ENCODE measurements around the gene RRBP1. TPM values are rescaled to one million over a fixed set of nuclear protein-coding genes. Genes with fewer than 3 reads are reported as not detected.

The RRBP1 gene
- total RNA-seq, 6 experiments from 2014 or later = 121 to 274 (median 193) TPM

DNA sequence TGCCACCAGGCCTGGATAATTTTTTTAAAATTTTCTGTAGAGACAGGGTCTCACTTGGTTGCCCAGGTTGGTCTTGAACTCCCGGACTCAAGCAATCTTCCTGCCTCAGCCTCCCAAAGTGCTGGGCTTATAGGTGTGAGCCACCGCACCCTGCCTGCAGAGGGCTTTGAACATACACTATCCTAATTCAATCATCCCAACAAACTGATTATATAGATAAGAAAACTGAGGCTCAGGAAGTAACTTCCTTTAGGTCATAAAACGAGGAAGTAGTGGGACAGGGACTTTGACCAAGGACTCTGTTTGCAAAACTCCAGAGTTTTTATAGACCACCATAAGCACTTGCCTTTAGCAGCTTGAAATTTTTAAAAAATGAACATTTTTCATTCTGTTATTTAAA lies 12.7 kb upstream of the RRBP1 start:
- ATAC-seq (no peak), DNase-seq (no peak)
- Histone ChIP-seq H3K27me3 (no peaks in the 10 kb centered on the region), H3K4me3 (no peak overlapping the region), H3K9me3 (no peaks in the 10 kb centered on the region), H3K36me3 (no peaks in the 10 kb centered on the region), H3K4me1 (no peaks in the 10 kb centered on the region), H3K27ac (no peak overlapping the region)
- intact Hi-C loops (cut with DNase I) = no loop called here
- TF ChIP-seq, protein P1, sequence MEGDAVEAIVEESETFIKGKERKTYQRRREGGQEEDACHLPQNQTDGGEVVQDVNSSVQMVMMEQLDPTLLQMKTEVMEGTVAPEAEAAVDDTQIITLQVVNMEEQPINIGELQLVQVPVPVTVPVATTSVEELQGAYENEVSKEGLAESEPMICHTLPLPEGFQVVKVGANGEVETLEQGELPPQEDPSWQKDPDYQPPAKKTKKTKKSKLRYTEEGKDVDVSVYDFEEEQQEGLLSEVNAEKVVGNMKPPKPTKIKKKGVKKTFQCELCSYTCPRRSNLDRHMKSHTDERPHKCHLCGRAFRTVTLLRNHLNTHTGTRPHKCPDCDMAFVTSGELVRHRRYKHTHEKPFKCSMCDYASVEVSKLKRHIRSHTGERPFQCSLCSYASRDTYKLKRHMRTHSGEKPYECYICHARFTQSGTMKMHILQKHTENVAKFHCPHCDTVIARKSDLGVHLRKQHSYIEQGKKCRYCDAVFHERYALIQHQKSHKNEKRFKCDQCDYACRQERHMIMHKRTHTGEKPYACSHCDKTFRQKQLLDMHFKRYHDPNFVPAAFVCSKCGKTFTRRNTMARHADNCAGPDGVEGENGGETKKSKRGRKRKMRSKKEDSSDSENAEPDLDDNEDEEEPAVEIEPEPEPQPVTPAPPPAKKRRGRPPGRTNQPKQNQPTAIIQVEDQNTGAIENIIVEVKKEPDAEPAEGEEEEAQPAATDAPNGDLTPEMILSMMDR (IDR thresholded peaks at IDR 0.05) = no peak
- no peak for TF ChIP-seq POLR2A (IDR thresholded peaks at IDR 0.05)
- 81% methylated on average over 3 of the region's 3 CpGs for WGBS (ENCODE audit: insufficient coverage, low coverage, low lambda C conversion rate, missing lambda C conversion rate)

DNA sequence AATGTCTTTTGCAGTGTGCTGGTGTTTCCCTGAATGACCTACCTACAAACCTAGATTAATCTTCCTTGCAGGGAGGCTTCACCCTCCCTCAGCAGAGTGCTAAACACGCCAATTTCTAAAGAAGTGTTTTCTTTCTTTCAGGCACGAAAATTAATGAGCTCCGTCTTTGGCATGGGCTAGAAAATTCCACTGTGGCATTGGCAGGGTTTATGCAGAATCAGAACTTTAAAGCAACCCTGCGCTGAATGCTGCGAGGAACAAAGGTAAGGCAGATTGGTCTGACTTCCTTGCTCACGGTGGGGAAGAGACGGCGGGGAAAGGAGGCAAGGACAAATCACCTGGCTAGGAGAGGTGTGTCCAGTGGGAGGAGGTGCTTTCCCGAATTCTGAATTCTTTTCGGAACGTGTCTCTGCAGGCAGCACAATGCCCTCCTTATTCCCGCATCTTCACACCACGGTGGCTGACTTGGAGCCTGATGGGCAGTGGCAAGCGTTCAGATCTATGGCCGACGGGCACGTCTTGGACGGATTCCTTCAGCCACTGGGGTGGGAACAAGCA lies 11.5 kb upstream of the RRBP1 start:
- DNase-seq = no peak
- no peak for TF ChIP-seq POLR2A (IDR thresholded peaks at IDR 0.05)
- TF ChIP-seq, protein P1 (IDR thresholded peaks at IDR 0.05) = no peak

DNA sequence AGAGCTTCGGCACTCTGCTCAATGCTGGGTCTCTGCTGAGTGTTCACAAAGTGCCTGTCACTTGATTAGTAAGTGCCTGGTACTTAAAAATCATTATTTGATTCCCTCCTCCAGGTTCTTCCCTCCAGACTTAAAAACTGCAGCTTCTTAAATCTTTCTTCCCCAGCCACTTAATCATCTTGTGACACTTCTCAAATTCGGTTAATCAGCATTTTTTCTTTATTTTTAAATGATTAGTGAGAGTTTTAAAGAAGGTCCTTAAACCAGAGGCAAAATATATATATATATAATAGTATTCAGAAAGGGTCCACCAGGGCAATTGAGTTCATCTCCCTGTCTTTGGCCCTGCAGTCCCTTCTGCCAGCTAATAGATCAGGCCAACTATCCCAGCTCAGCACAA lies 9.7 kb upstream of the RRBP1 start:
- ATAC-seq (no peak), DNase-seq (no peak)
- H3K4me3 ChIP-seq = no peak overlapping the region
- TF ChIP-seq, protein P1 (IDR thresholded peaks at IDR 0.05) = no peak
- no peak for TF ChIP-seq POLR2A (IDR thresholded peaks at IDR 0.05)
- no peaks in the 10 kb centered on the region for H3K4me1 ChIP-seq
- H3K36me3 ChIP-seq = no peaks in the 10 kb centered on the region
- no peaks in the 10 kb centered on the region for H3K27me3 ChIP-seq
- intact Hi-C loops (cut with DNase I) = no loop called here
- WGBS (ENCODE audit: insufficient coverage, low coverage, low lambda C conversion rate, missing lambda C conversion rate) = 65% methylated on average over 2 of the region's 2 CpGs
- H3K27ac ChIP-seq = no peak overlapping the region
- no peaks in the 10 kb centered on the region for H3K9me3 ChIP-seq

More for the DNA sequence above, 11.5 kb upstream of the RRBP1 start:
- 73% methylated on average over 12 of the region's 18 CpGs for WGBS (ENCODE audit: insufficient coverage, low coverage, low lambda C conversion rate, missing lambda C conversion rate)
- no peak overlapping the region for H3K4me3 ChIP-seq
- no peaks in the 10 kb centered on the region for H3K36me3 ChIP-seq
- ATAC-seq = no peak
- no peak overlapping the region for H3K27ac ChIP-seq
- intact Hi-C loops (cut with DNase I) = no loop called here
- H3K4me1 ChIP-seq = no peaks in the 10 kb centered on the region
- no peaks in the 10 kb centered on the region for H3K27me3 ChIP-seq
- no peaks in the 10 kb centered on the region for H3K9me3 ChIP-seq

DNA sequence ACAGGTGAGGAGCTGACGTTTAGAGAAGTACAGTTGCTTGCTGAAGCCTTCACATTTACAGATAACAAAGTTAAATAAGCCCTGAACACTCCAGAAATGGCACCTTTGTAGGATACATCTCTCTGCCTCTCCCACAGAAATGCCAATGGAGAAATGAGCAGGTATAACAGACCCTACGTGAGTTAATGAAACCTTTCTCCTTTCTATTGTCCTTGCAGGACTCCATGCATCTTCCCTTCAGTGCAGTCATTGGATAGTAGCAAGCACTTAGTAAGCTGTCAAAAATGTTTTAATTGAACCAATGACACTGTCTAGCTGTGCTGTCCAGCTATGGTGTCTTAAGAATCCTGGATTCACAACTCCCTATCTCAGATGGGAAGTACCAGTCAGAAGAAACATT lies 8.1 kb upstream of the RRBP1 start:
- TF ChIP-seq, protein P1 (IDR thresholded peaks at IDR 0.05) = no peak
- no peak for TF ChIP-seq POLR2A (IDR thresholded peaks at IDR 0.05)
- no peak overlapping the region for H3K27ac ChIP-seq
- no peak for ATAC-seq
- no peak overlapping the region for H3K4me3 ChIP-seq
- H3K27me3 ChIP-seq = no peaks in the 10 kb centered on the region
- DNase-seq = no peak
- no peaks in the 10 kb centered on the region for H3K36me3 ChIP-seq
- intact Hi-C loops (cut with DNase I) = no loop called here
- no peaks in the 10 kb centered on the region for H3K9me3 ChIP-seq
- 58% methylated on average over 2 of the region's 2 CpGs for WGBS (ENCODE audit: insufficient coverage, low coverage, low lambda C conversion rate, missing lambda C conversion rate)
- no peaks in the 10 kb centered on the region for H3K4me1 ChIP-seq

DNA sequence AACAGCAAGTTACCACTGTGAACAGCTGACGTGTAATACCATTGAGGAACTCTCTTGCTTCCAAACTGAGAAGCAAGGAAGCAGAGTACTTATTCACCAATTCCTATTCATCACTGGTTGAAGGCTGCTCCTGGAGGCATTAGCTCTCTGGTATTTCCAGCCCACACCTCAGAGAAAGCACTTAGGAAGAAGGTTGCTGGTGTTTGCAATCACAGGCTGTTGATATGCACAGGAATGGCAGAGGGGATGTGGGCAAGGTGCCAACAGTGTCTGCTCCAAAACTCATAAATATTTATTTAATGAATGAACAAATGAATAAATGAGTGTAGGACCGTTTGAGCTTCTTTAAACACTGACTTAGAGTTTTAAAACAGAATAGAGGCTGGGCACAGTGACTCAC lies 6.9 kb upstream of the RRBP1 start:
- DNase-seq = no peak
- 48% methylated on average over 2 of the region's 2 CpGs for WGBS (ENCODE audit: insufficient coverage, low coverage, low lambda C conversion rate, missing lambda C conversion rate)
- no peak for ATAC-seq

More for the DNA sequence above, 6.9 kb upstream of the RRBP1 start:
- H3K4me1 ChIP-seq = peaks cover 0 to 7% (median 3%) of the 10 kb centered on the region in 4 donors
- H3K9me3 ChIP-seq = no peaks in the 10 kb centered on the region
- no peaks in the 10 kb centered on the region for H3K27me3 ChIP-seq
- H3K4me3 ChIP-seq = no peak overlapping the region
- TF ChIP-seq POLR2A (IDR thresholded peaks at IDR 0.05) = no peak
- TF ChIP-seq, protein P1 (IDR thresholded peaks at IDR 0.05) = no peak
- intact Hi-C loops (cut with DNase I) = loop anchor here (10.0 kb wide), 3 partner anchors 106 to 196 kb away; no protein-coding TSS in a partner anchor
- no peak overlapping the region for H3K27ac ChIP-seq
- H3K36me3 ChIP-seq = no peaks in the 10 kb centered on the region
